ENCODE data around the gene ATP5ME. TPM values are rescaled to one million over a fixed set of nuclear protein-coding genes. Genes with fewer than 3 reads are reported as not detected.

ATP5ME gene
- total RNA-seq, 1 experiment from 2014 or later = 425 TPM

- TF ChIP-seq CTCF (conservative IDR thresholded peaks at IDR 0.05) = no peak
- Histone ChIP-seq H3K23me2 (ENCODE audit: insufficient read length, low read depth, low read length, poor library complexity, severe bottlenecking) (no peaks in the 10 kb centered on the region), H3K18ac (ENCODE audit: insufficient read length, low read depth, low read length) (no peak overlapping the region), H4K20me1 (ENCODE audit: control insufficient read depth, insufficient read depth, insufficient read length) (no peaks in the 10 kb centered on the region), H3K4ac (ENCODE audit: low read depth, low read length) (no peak overlapping the region), H3K9ac (ENCODE audit: extremely low read depth, insufficient read length, low read length) (no peak overlapping the region), H3K4me1 (ENCODE audit: insufficient read depth, low read length) (no peaks in the 10 kb centered on the region), H3K79me2 (ENCODE audit: insufficient read depth, low read length) (peaks cover 27% of the 10 kb centered on the region; the same call in 1 of the 2 replicates), H2BK15ac (ENCODE audit: low read depth, low read length) (no peak overlapping the region), H3K4me2 (ENCODE audit: insufficient read depth, insufficient read length, low read length) (no peak overlapping the region), H3K23ac (ENCODE audit: insufficient read length, low read depth, low read length) (no peak overlapping the region), H3K14ac (ENCODE audit: insufficient read depth, low read length) (no peak overlapping the region; the same call in 1 of the 2 replicates), H4K5ac (ENCODE audit: insufficient read length, low read depth, low read length) (no peak overlapping the region), H3K27me3 (ENCODE audit: insufficient read depth, low read length) (no peaks in the 10 kb centered on the region), H4K91ac (ENCODE audit: insufficient read length, low read depth, low read length) (no peak overlapping the region), H3K27ac (ENCODE audit: insufficient read length, low read depth, low read length) (no peak overlapping the region), H2AFZ (ENCODE audit: low read length) (no peak overlapping the region), H2AK5ac (ENCODE audit: insufficient read length, low read length) (no peak overlapping the region), H3K9me3 (ENCODE audit: control insufficient read depth, low read depth, low read length) (no peaks in the 10 kb centered on the region), H2BK120ac (ENCODE audit: low read depth, low read length, poor library complexity, severe bottlenecking) (no peak overlapping the region), H2BK20ac (ENCODE audit: low read depth, low read length, poor library complexity, severe bottlenecking) (no peak overlapping the region), H3K79me1 (ENCODE audit: insufficient read depth, low read depth, low read length, poor library complexity, severe bottlenecking) (peaks cover 4% of the 10 kb centered on the region), H2BK12ac (ENCODE audit: insufficient read length, low read depth, low read length) (no peak overlapping the region), H3T11ph (ENCODE audit: low read length) (no peak overlapping the region), H2BK5ac (ENCODE audit: insufficient read length, low read length) (no peak overlapping the region), H3K56ac (ENCODE audit: insufficient read length, low read depth, low read length) (no peak overlapping the region), H4K8ac (replicated peaks; ENCODE audit: insufficient read length, low read depth, low read length) (no peak overlapping the region)
- H3K4me1 Mint-ChIP-seq = no peaks in the 10 kb centered on the region; a peak in 2 of 4 replicates
- peaks cover 25 to 34% (median 32%) of the 10 kb centered on the region in 3 experiments for H3K36me3 Mint-ChIP-seq (ENCODE audit: insufficient read depth in 1 of 3, low read depth in 3 of 3)
- no peak overlapping the region; a peak in 1 of 5 replicates for H3K4me3 Mint-ChIP-seq
- H3K9me3 Mint-ChIP-seq = no peaks in the 10 kb centered on the region; a peak in 1 of 5 replicates
- no peaks in the 10 kb centered on the region; the same call in 1 of the 2 replicates for H3K27me3 Mint-ChIP-seq (ENCODE audit: low read depth)
- peak overlapping the region in 2 of 3 experiments; percentile 44 to 84; a peak in 3 of 7 replicates for H3K27ac Mint-ChIP-seq
- WGBS (ENCODE audit: extremely low coverage, insufficient read length, low lambda C conversion rate) = no CpG with 5 or more reads among the region's 59 CpGs
- DNase-seq = no peak
Measured at GRCh38 chr4:720111-720860, 46.2 kb upstream of the ATP5ME start.

Data from H9 (cell line).